Gastroesophageal sphincter (tissue), 3 donors: ENCODE results near the gene CA6.

Source experiments
- CTCF ChIP-seq, 4 experiments: fragments of 200-600 bp in 2 of 4; fragments of 450-650 bp in 2 of 4; sonication (generic) in 1 of 4; IDR thresholded peaks; one replicate each; pipeline ENCODE4 v1.5.1; 2017 to 2019; ENCODE audit warnings: antibody characterized with exemption in 4 of 4, mild to moderate bottlenecking in 2 of 4, moderate library complexity in 2 of 4
- EP300 ChIP-seq: sonication (generic); formaldehyde crosslinking; IDR thresholded peaks from one replicate; pipeline ENCODE4 v1.6.1; 2017; ENCODE audit warnings: antibody characterized with exemption, mild to moderate bottlenecking
- POLR2A ChIP-seq, 2 donors: fragments of 450-650 bp; IDR thresholded peaks; one replicate each; pipeline ENCODE4 v1.6.1; 2017; ENCODE audit warnings: antibody characterized with exemption in 2 of 2, mild to moderate bottlenecking in 2 of 2, moderate library complexity in 1 of 2
- POLR2AphosphoS5 ChIP-seq: sonication (generic); formaldehyde crosslinking; IDR thresholded peaks from one replicate; pipeline ENCODE4 v1.6.1; 2017; ENCODE audit warnings: antibody characterized with exemption

DNA sequence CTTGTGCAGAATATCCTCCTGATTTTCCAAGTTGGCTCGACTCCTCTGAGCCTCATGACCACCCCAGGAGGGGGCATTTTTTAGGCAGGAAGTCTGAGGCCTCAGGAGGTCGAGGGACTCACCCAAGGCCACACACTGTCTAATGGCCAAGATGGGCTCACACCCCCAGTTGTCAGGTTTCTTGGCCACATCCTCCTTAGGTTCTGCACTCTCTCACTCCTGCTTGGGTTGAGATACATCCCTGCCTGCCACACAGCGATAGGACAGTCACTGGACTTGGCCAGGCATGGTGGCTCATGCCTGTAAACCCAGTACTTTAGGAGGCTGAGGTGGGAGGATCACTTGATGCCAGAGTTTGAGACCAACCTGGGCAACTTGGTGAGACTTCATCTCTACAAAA lies 4.6 kb downstream of the CA6 start:
- no peak for TF ChIP-seq CTCF (IDR thresholded peaks at IDR 0.05)
- no peak for TF ChIP-seq EP300
- no peak for TF ChIP-seq POLR2A (IDR thresholded peaks at IDR 0.05)
- TF ChIP-seq POLR2AphosphoS5 = no peak
